ENCODE results near the gene DCTN4. TPM values are rescaled to one million over a fixed set of nuclear protein-coding genes. Genes with fewer than 3 reads are reported as not detected.

DCTN4 gene
- total RNA-seq, 1 donor from 2014 or later, result 23.7 TPM

- no peak for DNase-seq (ENCODE audit: low read depth)
- H3K4me3 ChIP-seq (ENCODE audit: low read depth, low read length), result no peak overlapping the region
- no peak for TF ChIP-seq CTCF (IDR thresholded peaks at IDR 0.05; ENCODE audit: insufficient read depth, low read length, severe bottlenecking)
- FAIRE-seq, result no peak
- no peaks in the 10 kb centered on the region for H3K36me3 ChIP-seq (ENCODE audit: control insufficient read depth, insufficient read depth, low read length)
- H3K27me3 ChIP-seq (ENCODE audit: control insufficient read depth, insufficient read depth, low read length), result no peaks in the 10 kb centered on the region
Measured at GRCh38 chr5:150764530-150764929, 5.7 kb upstream of the DCTN4 start.

DNA sequence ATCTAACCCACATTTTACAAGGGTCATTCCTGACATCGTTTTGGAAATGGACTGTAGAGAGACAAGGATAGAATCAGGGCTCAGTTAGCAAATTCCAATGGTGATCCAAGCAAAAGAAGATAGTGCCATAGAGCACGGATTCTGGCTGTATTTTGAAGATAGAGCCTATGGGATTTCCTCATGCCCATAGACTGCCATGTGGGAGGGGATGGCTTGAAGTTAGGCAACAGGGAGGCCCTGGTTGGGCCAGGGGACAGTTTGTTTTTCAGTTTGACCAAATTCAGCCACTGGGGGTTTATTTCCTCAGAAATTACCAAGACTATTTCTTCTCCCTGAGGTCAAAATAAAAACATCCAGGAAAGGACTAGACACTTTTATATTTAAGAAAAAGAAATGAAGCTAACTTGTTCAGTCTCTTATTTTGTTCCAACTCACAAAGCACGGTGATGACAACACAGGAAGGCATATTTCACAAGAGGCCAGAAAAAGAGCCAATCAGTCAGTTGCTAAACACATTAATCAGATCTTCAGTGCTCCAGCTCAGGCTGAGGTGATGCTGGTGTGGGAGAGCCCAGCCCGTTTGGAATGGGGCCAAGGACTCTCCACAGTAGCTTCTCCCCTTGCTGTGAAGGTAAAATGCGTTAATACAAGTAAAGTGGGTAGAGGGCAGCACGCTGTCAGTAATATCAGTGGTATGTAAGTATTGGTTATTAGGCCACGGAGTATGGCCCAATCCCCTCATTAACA, 4.4 kb upstream of the DCTN4 start:
- no peaks in the 10 kb centered on the region for H3K27me3 ChIP-seq (ENCODE audit: control insufficient read depth, insufficient read depth, low read length)
- no peak overlapping the region for H3K4me3 ChIP-seq (ENCODE audit: low read depth, low read length)
- H3K36me3 ChIP-seq (ENCODE audit: control insufficient read depth, insufficient read depth, low read length), result no peaks in the 10 kb centered on the region
- TF ChIP-seq CTCF (IDR thresholded peaks at IDR 0.05; ENCODE audit: insufficient read depth, low read length, severe bottlenecking), result no peak
- peak; percentile 13 for FAIRE-seq
- peak; percentile 97 for DNase-seq (ENCODE audit: low read depth)

- no peak for FAIRE-seq
Measured at GRCh38 chr5:150762211-150762610, 3.4 kb upstream of the DCTN4 start.

GRCh38 chr5:150759334-150759583, 442 bp upstream of the DCTN4 start:
- no peak for FAIRE-seq

More at GRCh38 chr5:150762211-150762610, 3.4 kb upstream of the DCTN4 start:
- TF ChIP-seq CTCF (IDR thresholded peaks at IDR 0.05; ENCODE audit: insufficient read depth, low read length, severe bottlenecking), result no peak
- Histone ChIP-seq H3K27me3 (ENCODE audit: control insufficient read depth, insufficient read depth, low read length) (no peaks in the 10 kb centered on the region), H3K4me3 (ENCODE audit: low read depth, low read length) (no peak overlapping the region), H3K36me3 (ENCODE audit: control insufficient read depth, insufficient read depth, low read length) (no peaks in the 10 kb centered on the region)
- DNase-seq (ENCODE audit: low read depth), result peak; percentile 40

GRCh38 chr5:150758203-150758530, 650 bp downstream of the DCTN4 start:
- DNase-seq (ENCODE audit: low read depth) (no peak), FAIRE-seq (no peak)
- peak overlapping the region; percentile 58 for H3K4me3 ChIP-seq (ENCODE audit: low read depth, low read length)
- H3K27me3 ChIP-seq (ENCODE audit: control insufficient read depth, insufficient read depth, low read length), result no peaks in the 10 kb centered on the region
- TF ChIP-seq CTCF (IDR thresholded peaks at IDR 0.05; ENCODE audit: insufficient read depth, low read length, severe bottlenecking), result no peak
- peaks cover 9% of the 10 kb centered on the region for H3K36me3 ChIP-seq (ENCODE audit: control insufficient read depth, insufficient read depth, low read length)

More at GRCh38 chr5:150759334-150759583, 442 bp upstream of the DCTN4 start:
- Histone ChIP-seq H3K27me3 (ENCODE audit: control insufficient read depth, insufficient read depth, low read length) (no peaks in the 10 kb centered on the region), H3K4me3 (ENCODE audit: low read depth, low read length) (peak overlapping the region; percentile 58), H3K36me3 (ENCODE audit: control insufficient read depth, insufficient read depth, low read length) (peaks cover 5% of the 10 kb centered on the region)
- DNase-seq (ENCODE audit: low read depth), result no peak
- TF ChIP-seq CTCF (IDR thresholded peaks at IDR 0.05; ENCODE audit: insufficient read depth, low read length, severe bottlenecking), result no peak

DNA sequence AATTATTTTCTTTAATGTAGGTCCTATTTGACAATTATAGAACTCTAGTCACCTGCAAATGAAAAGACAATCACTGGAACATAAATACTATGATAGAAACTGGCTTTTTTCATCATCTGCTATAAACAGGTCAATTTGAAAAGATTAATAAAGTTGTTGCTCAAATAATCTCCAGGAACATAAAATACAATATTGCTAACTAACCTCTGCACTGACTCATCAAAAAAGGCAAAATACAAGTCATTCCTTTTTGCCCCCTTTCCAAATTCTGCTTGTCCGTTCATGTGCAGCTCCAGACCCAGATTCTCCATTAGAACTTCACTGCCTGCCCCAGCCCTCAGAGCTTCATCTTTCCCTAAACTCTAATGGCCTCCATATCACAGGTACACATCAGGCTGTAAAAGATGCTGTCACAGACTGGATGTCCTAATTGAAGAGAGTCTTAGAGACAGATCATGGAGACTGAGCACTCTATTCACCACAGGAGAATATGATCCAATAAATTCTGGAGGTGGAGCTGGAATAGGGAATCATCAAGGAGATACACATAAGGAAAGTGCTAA, 1.6 kb downstream of the DCTN4 start:
- Histone ChIP-seq H3K36me3 (ENCODE audit: control insufficient read depth, insufficient read depth, low read length) (peaks cover 9% of the 10 kb centered on the region), H3K4me3 (ENCODE audit: low read depth, low read length) (no peak overlapping the region), H3K27me3 (ENCODE audit: control insufficient read depth, insufficient read depth, low read length) (no peaks in the 10 kb centered on the region)
- no peak for DNase-seq (ENCODE audit: low read depth)
- TF ChIP-seq CTCF (IDR thresholded peaks at IDR 0.05; ENCODE audit: insufficient read depth, low read length, severe bottlenecking), result no peak
- no peak for FAIRE-seq
